ENCODE data around the gene GALNT2. TPM values are rescaled to one million over a fixed set of nuclear protein-coding genes. Genes with fewer than 3 reads are reported as not detected.

The GALNT2 gene
- total RNA-seq, 1 experiment from 2014 or later, result 114 TPM

DNA sequence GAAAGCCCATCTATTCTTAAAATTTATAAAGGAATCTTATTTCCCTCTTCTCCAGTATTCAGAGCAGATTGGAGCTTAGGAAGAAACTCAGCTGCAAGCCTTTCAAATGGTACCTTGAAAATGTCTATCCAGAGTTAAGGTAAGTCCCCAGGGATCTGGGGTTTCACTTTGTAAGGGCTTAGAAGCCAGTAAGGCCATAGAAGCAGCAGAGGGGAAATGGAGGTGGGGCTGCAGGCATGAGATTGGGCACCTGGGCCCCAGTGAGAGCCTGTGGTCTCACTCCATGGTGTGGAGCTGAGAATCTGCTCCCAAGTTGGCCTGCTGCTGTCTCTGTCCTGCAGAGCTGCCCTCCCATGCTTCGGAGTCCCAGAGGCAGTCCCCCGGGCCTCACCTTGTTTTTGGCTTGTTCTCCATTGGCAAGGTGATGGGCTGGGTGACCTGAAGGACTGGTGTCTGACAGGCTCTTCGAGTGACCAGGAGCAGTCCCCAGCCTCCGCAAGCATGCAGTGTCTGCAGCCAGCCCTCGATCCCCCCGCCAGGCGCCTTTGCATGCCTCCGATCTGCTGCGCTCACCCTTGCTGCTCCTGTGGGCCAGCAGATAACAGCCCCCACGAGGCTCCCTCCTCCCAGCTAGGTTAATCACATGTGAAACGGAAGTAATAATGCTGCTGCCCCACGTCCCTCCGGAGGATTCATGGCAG lies 196.0 kb downstream of the GALNT2 start:
- H3K9me3 Mint-ChIP-seq (ENCODE audit: unreplicated experiment), result no peaks in the 10 kb centered on the region
- no peak for DNase-seq (ENCODE audit: unreplicated experiment)
- intact Hi-C loops (cut with micrococcal nuclease), result no loop called here
- H3K27me3 Mint-ChIP-seq (ENCODE audit: insufficient read depth, unreplicated experiment), result no peaks in the 10 kb centered on the region
- no TSS peak for BruUV-seq (replicated peaks)
- no peak overlapping the region for H3K27ac Mint-ChIP-seq (ENCODE audit: low read depth, unreplicated experiment)
- TF ChIP-seq, protein P1, sequence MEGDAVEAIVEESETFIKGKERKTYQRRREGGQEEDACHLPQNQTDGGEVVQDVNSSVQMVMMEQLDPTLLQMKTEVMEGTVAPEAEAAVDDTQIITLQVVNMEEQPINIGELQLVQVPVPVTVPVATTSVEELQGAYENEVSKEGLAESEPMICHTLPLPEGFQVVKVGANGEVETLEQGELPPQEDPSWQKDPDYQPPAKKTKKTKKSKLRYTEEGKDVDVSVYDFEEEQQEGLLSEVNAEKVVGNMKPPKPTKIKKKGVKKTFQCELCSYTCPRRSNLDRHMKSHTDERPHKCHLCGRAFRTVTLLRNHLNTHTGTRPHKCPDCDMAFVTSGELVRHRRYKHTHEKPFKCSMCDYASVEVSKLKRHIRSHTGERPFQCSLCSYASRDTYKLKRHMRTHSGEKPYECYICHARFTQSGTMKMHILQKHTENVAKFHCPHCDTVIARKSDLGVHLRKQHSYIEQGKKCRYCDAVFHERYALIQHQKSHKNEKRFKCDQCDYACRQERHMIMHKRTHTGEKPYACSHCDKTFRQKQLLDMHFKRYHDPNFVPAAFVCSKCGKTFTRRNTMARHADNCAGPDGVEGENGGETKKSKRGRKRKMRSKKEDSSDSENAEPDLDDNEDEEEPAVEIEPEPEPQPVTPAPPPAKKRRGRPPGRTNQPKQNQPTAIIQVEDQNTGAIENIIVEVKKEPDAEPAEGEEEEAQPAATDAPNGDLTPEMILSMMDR (IDR thresholded peaks at IDR 0.05; ENCODE audit: unreplicated experiment), result no peak
- no peak overlapping the region for H3K4me3 Mint-ChIP-seq (ENCODE audit: unreplicated experiment)
- H3K4me1 Mint-ChIP-seq (ENCODE audit: insufficient read depth, unreplicated experiment), result no peaks in the 10 kb centered on the region
- peaks cover 84% of the 10 kb centered on the region for H3K36me3 Mint-ChIP-seq (ENCODE audit: insufficient read depth, unreplicated experiment)
- POLR2A ChIA-PET, result no interaction called here
- CTCF ChIA-PET, result interaction anchor here (0.6 to 1.2 kb wide), 5 partner anchors 31 to 602 kb away, joined by 3 to 4 read pairs (median 3); no protein-coding TSS in a partner anchor

DNA sequence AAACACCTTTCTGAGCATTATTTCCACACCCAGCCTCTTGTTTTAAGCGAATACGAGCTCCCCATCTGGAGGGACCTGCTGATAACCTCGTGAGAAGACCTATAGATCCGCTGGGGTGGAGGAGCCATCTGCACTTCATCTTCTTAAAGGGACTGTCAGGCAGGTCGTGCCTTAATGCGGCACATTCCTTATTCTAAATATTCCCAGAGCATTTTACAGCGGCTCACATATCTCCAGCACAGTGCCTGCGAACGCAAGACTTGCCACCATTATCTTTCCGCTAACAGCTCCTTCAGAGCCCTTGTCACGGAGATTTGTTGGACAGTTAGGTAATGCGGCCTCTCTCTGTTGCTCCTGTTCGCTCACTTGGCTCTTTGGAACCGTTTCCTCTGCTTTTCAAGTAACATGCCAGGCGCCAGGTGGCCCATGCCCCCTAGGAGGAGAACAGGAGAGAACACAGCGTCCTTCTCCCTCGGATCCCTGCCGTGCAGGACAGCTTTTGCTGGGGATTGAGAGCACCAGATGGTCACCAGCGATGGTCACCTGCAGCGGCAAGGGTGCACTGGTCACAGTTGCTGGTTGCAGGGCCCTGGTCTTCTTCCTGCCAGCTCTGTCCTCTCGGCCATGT lies 196.6 kb downstream of the GALNT2 start:
- Mint-ChIP-seq H3K9me3 (ENCODE audit: unreplicated experiment) (no peaks in the 10 kb centered on the region), H3K27ac (ENCODE audit: low read depth, unreplicated experiment) (no peak overlapping the region), H3K4me3 (ENCODE audit: unreplicated experiment) (no peak overlapping the region), H3K4me1 (ENCODE audit: insufficient read depth, unreplicated experiment) (no peaks in the 10 kb centered on the region), H3K36me3 (ENCODE audit: insufficient read depth, unreplicated experiment) (peaks cover 79% of the 10 kb centered on the region), H3K27me3 (ENCODE audit: insufficient read depth, unreplicated experiment) (no peaks in the 10 kb centered on the region)
- DNase-seq (ENCODE audit: unreplicated experiment), result no peak
- ChIA-PET CTCF (interaction anchor here (1.2 kb wide), 2 partner anchors 153 to 602 kb away, joined by 3 to 4 read pairs; no protein-coding TSS in a partner anchor), POLR2A (no interaction called here)
- no TSS peak for BruUV-seq (replicated peaks)
- TF ChIP-seq, protein P1 (IDR thresholded peaks at IDR 0.05; ENCODE audit: unreplicated experiment), result no peak
- intact Hi-C loops (cut with micrococcal nuclease), result no loop called here

DNA sequence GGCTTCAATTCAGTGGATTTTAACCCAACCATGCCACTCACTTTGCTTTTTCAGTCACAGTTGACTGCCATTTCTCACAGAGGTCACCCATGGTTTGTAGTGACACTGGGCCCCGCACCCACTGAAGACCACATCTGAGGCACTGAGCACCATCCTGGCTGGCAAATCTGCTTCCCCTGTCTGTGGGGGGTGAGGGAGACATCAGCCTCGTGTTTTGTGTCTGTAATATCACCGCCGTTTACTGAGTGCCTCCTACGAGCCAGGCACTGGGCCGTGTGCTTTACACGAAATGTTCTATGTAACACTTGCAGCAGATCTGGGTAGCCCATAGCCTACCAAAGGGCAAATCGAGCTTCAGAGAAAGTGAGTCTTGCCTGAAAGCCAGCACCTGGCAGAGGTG lies 197.3 kb downstream of the GALNT2 start:
- Mint-ChIP-seq H3K4me1 (ENCODE audit: insufficient read depth, unreplicated experiment) (no peaks in the 10 kb centered on the region), H3K4me3 (ENCODE audit: unreplicated experiment) (no peak overlapping the region), H3K9me3 (ENCODE audit: unreplicated experiment) (no peaks in the 10 kb centered on the region), H3K36me3 (ENCODE audit: insufficient read depth, unreplicated experiment) (peaks cover 72% of the 10 kb centered on the region), H3K27me3 (ENCODE audit: insufficient read depth, unreplicated experiment) (no peaks in the 10 kb centered on the region), H3K27ac (ENCODE audit: low read depth, unreplicated experiment) (no peak overlapping the region)
- TF ChIP-seq, protein P1 (IDR thresholded peaks at IDR 0.05; ENCODE audit: unreplicated experiment), result no peak
- no peak for DNase-seq (ENCODE audit: unreplicated experiment)
- ChIA-PET POLR2A (no interaction called here), CTCF (interaction anchor here (1.2 to 1.9 kb wide), 2 partner anchors 603 kb away, joined by 3 to 8 read pairs; no protein-coding TSS in a partner anchor)
- intact Hi-C loops (cut with micrococcal nuclease), result no loop called here
- no TSS peak for BruUV-seq (replicated peaks)
